Left lung (tissue), 8 donors: ENCODE data around the gene FHOD3. TPM values are rescaled to one million over a fixed set of nuclear protein-coding genes. Genes with fewer than 3 reads are reported as not detected.

Source experiments
- polyA plus RNA-seq, 6 donors: library from polyadenylated mRNA; unstranded; fragments of 120-200 nt; gene quantifications; one replicate each; pipeline ENCODE4 v1.2.1, GENCODE V29; 2013; ENCODE audit not compliant: insufficient read length in 6 of 6
- total RNA-seq, 2 donors: library from RNA; stranded (reverse); fragmentation: NEBNext Ultra II Directional; extraction: Animal tissue kit (Norgen Biotek cat#: 25700); gene quantifications; one replicate each; pipeline ENCODE4 v1.2.1, GENCODE V29; 2021
- donor health status: DM: no; HTN: yes; CAD: no.
- donor health status: DM: no; HTN: no; CAD: no.

FHOD3 gene
- total and polyA plus RNA-seq, 8 donors: 0.55 to 2.9 (median 1.5) TPM

Other genes starting within 250 kb of the FHOD3 start
- 10 to 100 TPM; 37.3 to 38.0 TPM for gene RPRD1A, start 230.2 kb upstream of the FHOD3 start, total RNA-seq
- gene RPRD1A, start 230.2 kb upstream of the FHOD3 start, polyA plus RNA-seq: 10 to 100 TPM; 53.9 to 63.7 (median 58.4) TPM
- 10 to 100 TPM; 33.8 to 33.9 TPM for gene SLC39A6, start 168.4 kb upstream of the FHOD3 start, total RNA-seq
- gene SLC39A6, start 168.4 kb upstream of the FHOD3 start, polyA plus RNA-seq: 10 to 100 TPM; 47.2 to 62.9 (median 55.7) TPM
- 10 to 100 TPM; 55.6 to 61.4 TPM for gene ELP2, start 167.8 kb upstream of the FHOD3 start, total RNA-seq
- gene ELP2, start 167.8 kb upstream of the FHOD3 start, polyA plus RNA-seq: 100 to 1,000 TPM; 117 to 154 (median 128) TPM
- gene MOCOS, start 110.2 kb upstream of the FHOD3 start, total RNA-seq: 1 to 10 TPM; 5.1 to 5.5 TPM
- gene MOCOS, start 110.2 kb upstream of the FHOD3 start, polyA plus RNA-seq: 1 to 10 TPM in 5 of 6 donors, under 1 TPM in 1; 0.60 to 1.3 (median 1.1) TPM